K562 (cell line): ENCODE measurements around the gene NEK1. TPM values are rescaled to one million over a fixed set of nuclear protein-coding genes. Genes with fewer than 3 reads are reported as not detected.

Experiments used
- ATAC-seq: fragments of 200-7000 bp; cut with Tn5 transposase; 3 replicates; pipeline ENCODE4 v1.9.1; 2020; ENCODE audit warnings: moderate library complexity
- BruUV-seq: library from RNA; stranded (reverse); fragments of 400-500 nt; replicated peaks from 2 replicates; lab custom pipeline; 2021; lab: Mats Ljungman, UMichigan
- CTCF ChIA-PET: fragments of 300-600 bp; formaldehyde crosslinking; extraction: SDS; loops from one replicate; lab custom pipeline; 2021; ENCODE audit warnings: low intra/inter-chr PET ratio; lab: Yijun Ruan, JAX
- POLR2A ChIA-PET: fragments of 300-600, 350-650 bp; sonication (Branson Sonifier 250); formaldehyde crosslinking; extraction: SDS; loops from one replicate; lab custom pipeline; 2021; ENCODE audit warnings: antibody characterized with exemption, inconsistent platforms; lab: Yijun Ruan, JAX
- DNase-seq, 4 experiments: peaks; one replicate each; pipeline versions ENCODE4 v3.0.0 to v3.0.0-alpha.2; 2011 to 2018; ENCODE audit warnings: low spot score in 3 of 4, mixed read lengths in 3 of 4; ENCODE audit errors: extremely low read depth in 1 of 4
- FAIRE-seq: peaks from 2 replicates; lab custom pipeline; 2011; peaks lifted over from hg19 to GRCh38; lab: Jason Lieb, UNC
- H2AFZ ChIP-seq: 2 replicates; pipeline ENCODE4 v1.6.0; 2011; ENCODE audit warnings: low read depth, low read length, control low read depth, inconsistent platforms
- H3K27ac ChIP-seq: fragments of 200-600 bp; 3 replicates; pipeline ENCODE4 v1.8.0; 2011; ENCODE audit warnings: low read depth, mild to moderate bottlenecking, control low read depth, inconsistent platforms, low read length, moderate library complexity, mixed read lengths; ENCODE audit errors: extremely low read depth
- H3K27me3 ChIP-seq, 2 experiments: fragments of 300-600 bp in 1 of 2; 2 replicates in 1 of 2; 3 replicates in 1 of 2; pipeline versions ENCODE4 v1.6.0 to v1.8.0; 2011; ENCODE audit warnings: inconsistent platforms in 2 of 2, low read length in 2 of 2, mild to moderate bottlenecking in 1 of 2, mixed read lengths in 1 of 2, moderate library complexity in 1 of 2; ENCODE audit not compliant: control insufficient read depth in 2 of 2, insufficient read depth in 2 of 2
- H3K36me3 ChIP-seq: fragments of 300-600 bp; 3 replicates; pipeline ENCODE4 v1.8.0; 2011; ENCODE audit warnings: mild to moderate bottlenecking, low read length, inconsistent platforms; ENCODE audit not compliant: control insufficient read depth, insufficient read depth
- H3K4me1 ChIP-seq, 2 experiments: fragments of 200-600 bp in 1 of 2; replicated peaks in 1 of 2; 2 replicates in 1 of 2; 3 replicates in 1 of 2; pipeline versions ENCODE4 v1.5.1 to v1.8.0; 2011; ENCODE audit warnings: inconsistent platforms in 2 of 2, low read length in 2 of 2, mild to moderate bottlenecking in 1 of 2, mixed read lengths in 1 of 2, moderate library complexity in 1 of 2; ENCODE audit not compliant: control insufficient read depth in 2 of 2, insufficient read depth in 2 of 2
- H3K4me2 ChIP-seq: 2 replicates; pipeline ENCODE4 v1.6.1; 2011; ENCODE audit warnings: low read length, control low read depth, inconsistent platforms, mixed read lengths; ENCODE audit not compliant: insufficient read depth
- H3K4me3 ChIP-seq: fragments of 200-600 bp; sonication (generic), shearing (Covaris generic); 2 replicates; pipeline ENCODE4 v1.5.1; 2016; ENCODE audit warnings: control low read depth, inconsistent platforms
- H3K79me2 ChIP-seq: fragments of 200-600 bp; 3 replicates; pipeline ENCODE4 v1.8.0; 2011; ENCODE audit warnings: low read length, inconsistent platforms; ENCODE audit not compliant: control insufficient read depth, insufficient read depth
- H3K9ac ChIP-seq, 2 experiments: 2 replicates each; pipeline versions ENCODE4 v1.6.0 to v1.6.1; 2011; ENCODE audit warnings: low read depth in 2 of 2, low read length in 2 of 2, control low read depth in 1 of 2, inconsistent platforms in 1 of 2, mild to moderate bottlenecking in 1 of 2, mixed read lengths in 1 of 2; ENCODE audit not compliant: insufficient read depth in 1 of 2
- H3K9me1 ChIP-seq: one replicate; pipeline ENCODE4 v1.6.0; 2011; ENCODE audit warnings: inconsistent platforms, mild to moderate bottlenecking, low read length, moderate library complexity; ENCODE audit not compliant: control insufficient read depth, insufficient read depth
- H3K9me3 ChIP-seq: replicated peaks from 2 replicates; pipeline ENCODE4 v1.5.1; 2011; ENCODE audit warnings: low read depth, low read length, inconsistent platforms; ENCODE audit not compliant: control insufficient read depth, insufficient read depth
- H4K20me1 ChIP-seq: replicated peaks from 2 replicates; pipeline ENCODE4 v1.6.1; 2011; ENCODE audit warnings: low read length, inconsistent platforms, mixed read lengths; ENCODE audit not compliant: control insufficient read depth, insufficient read depth
- BMI1 ChIP-seq: fragments of 150-350 bp; IDR thresholded peaks from 2 replicates; pipeline ENCODE4 v1.6.1; 2014; ENCODE audit warnings: low read length
- CHD1 ChIP-seq: fragments of 200-600 bp; sonication (generic); IDR thresholded peaks from one replicate; pipeline ENCODE4 v1.6.1; 2012; ENCODE audit warnings: mild to moderate bottlenecking, moderate library complexity, low read length, inconsistent platforms
- GATA2 ChIP-seq: sonication (generic); formaldehyde crosslinking; IDR thresholded peaks from 2 replicates; pipeline ENCODE4 v1.4.0; 2020; ENCODE audit warnings: mild to moderate bottlenecking, missing genetic modification reagents
- GATAD2B ChIP-seq: fragments of 450-650 bp; IDR thresholded peaks from 2 replicates; pipeline ENCODE4 v1.6.1; 2017; ENCODE audit warnings: mild to moderate bottlenecking, borderline replicate concordance
- NR2F6 ChIP-seq: fragments of 450-650 bp; formaldehyde crosslinking; IDR thresholded peaks from 2 replicates; pipeline ENCODE4 v1.4.0; 2020; ENCODE audit warnings: mild to moderate bottlenecking
- STAG1 ChIP-seq: sonication (generic); formaldehyde crosslinking; IDR thresholded peaks from 2 replicates; pipeline ENCODE4 v1.5.0; 2020; ENCODE audit warnings: missing genetic modification reagents, borderline replicate concordance
- TRIM28 ChIP-seq: fragments of 450-650 bp; IDR thresholded peaks from 2 replicates; pipeline ENCODE4 v1.6.1; 2017
- ZNF124 ChIP-seq: sonication (generic); formaldehyde crosslinking; IDR thresholded peaks from 2 replicates; pipeline ENCODE4 v1.8.1; 2022; ENCODE audit warnings: missing genetic modification reagents
- ZNF316 ChIP-seq: fragments of 450-650 bp; IDR thresholded peaks from 2 replicates; pipeline ENCODE4 v1.6.1; 2016
- ZNF589 ChIP-seq: fragments of 200-800 bp; sonication (Bioruptor generic); IDR thresholded peaks from 2 replicates; pipeline ENCODE4 v1.6.1; 2016; ENCODE audit warnings: low read depth, missing genetic modification characterization, missing compliant biosample characterization
- in situ Hi-C: fragments of 300-500 bp; cut with MboI; formaldehyde crosslinking; loops from 4 replicates; pipeline ENCODE4 v1.15.0; 2018; ENCODE audit warnings: inconsistent platforms, mixed read lengths
- intact Hi-C: fragments of 100-400 bp; cut with micrococcal nuclease; formaldehyde crosslinking; loops from 2 replicates; pipeline ENCODE4 v1.14.2; 2022
- polyA plus RNA-seq, 8 experiments: library from polyadenylated mRNA; depleted of rRNA in 4 of 8; stranded (reverse) in 5 of 8; unstranded in 3 of 8; fragments of >200 nt; fragmentation: Nextera tagmentation in 2 of 8; fragmentation: Illumina TruSeq in 1 of 8; extraction: Ambion mirVana in 2 of 8; extraction: Trizol in 1 of 8; gene quantifications; 2 replicates each; pipeline versions ENCODE4 v1.2.1 to v1.2.3, GENCODE V29; 2011 to 2014; ENCODE audit warnings: inconsistent platforms in 1 of 8, missing spikeins in 1 of 8
- total RNA-seq, 7 experiments: library from RNA; depleted of rRNA in 6 of 7; stranded (reverse); fragments of >200 nt in 6 of 7; fragmentation: Illumina TruSeq in 2 of 7; extraction: Trizol in 2 of 7; gene quantifications; 2 replicates each; pipeline versions ENCODE4 v1.2.1 to v1.2.3, GENCODE V29; 2011 to 2021; ENCODE audit warnings: low replicate concordance in 1 of 7

NEK1 gene
- total and polyA plus RNA-seq, 9 of the 15 experiments (the other 6 are each of a cell fraction or from before 2014, with no cell fraction given): 6.2 to 15.7 (median 10.3) TPM

GRCh38 chr4:169379688-169380087 lies 232.7 kb downstream of the NEK1 start:
- H3K4me2 ChIP-seq: no peak overlapping the region
- H4K20me1 ChIP-seq: no peaks in the 10 kb centered on the region
- no peaks in the 10 kb centered on the region for H3K36me3 ChIP-seq
- in situ Hi-C loops (no loop called here), intact Hi-C loops (no loop called here)
- no peaks in the 10 kb centered on the region for H3K9me1 ChIP-seq
- H3K27ac ChIP-seq: no peak overlapping the region
- DNase-seq: no peak
- FAIRE-seq: no peak
- no peaks in the 10 kb centered on the region; a peak in 1 of 5 replicates for H3K4me1 ChIP-seq
- H3K9me3 ChIP-seq: no peaks in the 10 kb centered on the region
- H3K27me3 ChIP-seq: peaks cover 2 to 5% of the 10 kb centered on the region in 2 experiments; a peak in 1 of 5 replicates
- H2AFZ ChIP-seq: no peak overlapping the region
- H3K79me2 ChIP-seq: no peaks in the 10 kb centered on the region
- H3K4me3 ChIP-seq: no peak overlapping the region
- H3K9ac ChIP-seq: no peak overlapping the region
- ChIA-PET CTCF (no interaction called here), POLR2A (no interaction called here)
- ATAC-seq: no peak
- BruUV-seq: no TSS peak
- no peak for TF ChIP-seq NR2F6 (CRISPR knock-in tag)
- peak; percentile 60; the same call in 1 of the 2 replicates for TF ChIP-seq ZNF316

GRCh38 chr4:169377367-169377766 lies 235.0 kb downstream of the NEK1 start:
- no peak overlapping the region for H3K4me2 ChIP-seq
- no peaks in the 10 kb centered on the region for H4K20me1 ChIP-seq
- no peak overlapping the region for H3K9ac ChIP-seq
- no peak for DNase-seq
- in situ Hi-C loops: no loop called here
- no peak overlapping the region for H2AFZ ChIP-seq
- H3K27ac ChIP-seq: no peak overlapping the region
- no peaks in the 10 kb centered on the region for H3K27me3 ChIP-seq
- intact Hi-C loops: no loop called here
- FAIRE-seq: no peak
- no TSS peak for BruUV-seq
- no peaks in the 10 kb centered on the region for H3K9me1 ChIP-seq
- H3K4me3 ChIP-seq: no peak overlapping the region
- ChIA-PET POLR2A (interaction anchor here (0.9 kb wide), 1 partner anchor 9 kb away, joined by 3 read pairs; no protein-coding TSS in a partner anchor), CTCF (no interaction called here)
- H3K79me2 ChIP-seq: no peaks in the 10 kb centered on the region
- TF ChIP-seq ZNF589 (CRISPR knock-in tag) (no peak), STAG1 (CRISPR knock-in tag) (no peak), ZNF124 (CRISPR knock-in tag) (no peak), GATAD2B (no peak), CHD1 (no peak), BMI1 (no peak), GATA2 (CRISPR knock-in tag) (no peak), TRIM28 (0 out of 2 replicates have a peak, but pooled peaks have one; percentile 37)
- ATAC-seq: no peak
- no peaks in the 10 kb centered on the region for H3K9me3 ChIP-seq
- no peaks in the 10 kb centered on the region for H3K36me3 ChIP-seq
- no peaks in the 10 kb centered on the region for H3K4me1 ChIP-seq
